Breast epithelium (tissue), 4 donors: ENCODE data around the gene KIF1A. TPM values are rescaled to one million over a fixed set of nuclear protein-coding genes. Genes with fewer than 3 reads are reported as not detected.
"Not testable (repeated sequence)": the region's sequence is repeated elsewhere in the genome, so short reads cannot be mapped to it uniquely, and the experiment has no call there.

Source experiments
- DNase-seq, 2 donors: peaks; one replicate each; pipeline ENCODE4 v3.0.0-alpha.2; 2019; ENCODE audit warnings: low spot score in 2 of 2
- H3K27ac ChIP-seq, 2 donors: fragments of 200-600 bp; sonication (generic) in 1 of 2; one replicate each; pipeline ENCODE4 v1.5.1; 2016 to 2019; ENCODE audit warnings: mild to moderate bottlenecking in 1 of 2
- H3K27me3 ChIP-seq, 2 donors: fragments of 200-600 bp; sonication (generic) in 1 of 2; one replicate each; pipeline versions ENCODE4 v1.5.1 to v1.6.0; 2017 to 2019; ENCODE audit warnings: control low read depth in 1 of 2, mild to moderate bottlenecking in 1 of 2
- H3K36me3 ChIP-seq: fragments of 200-600 bp; one replicate; pipeline ENCODE4 v1.5.1; 2019
- H3K4me1 ChIP-seq, 2 donors: fragments of 200-600 bp; sonication (generic); one replicate each; pipeline ENCODE4 v1.5.1; 2016 to 2019; ENCODE audit warnings: control low read depth in 1 of 2
- H3K4me3 ChIP-seq, 3 donors: fragments of 200-600 bp; sonication (generic); 1 replicate in 2 of 3; 2 replicates in 1 of 3; pipeline ENCODE4 v1.5.1; 2016 to 2019; ENCODE audit warnings: mild to moderate bottlenecking in 3 of 3, moderate library complexity in 2 of 3
- H3K9me3 ChIP-seq, 2 donors: fragments of 200-600 bp; sonication (generic) in 1 of 2; one replicate each; pipeline ENCODE4 v1.5.1; 2016 to 2019; ENCODE audit warnings: control low read depth in 1 of 2
- POLR2A ChIP-seq: fragments of 450-650 bp; IDR thresholded peaks from one replicate; pipeline ENCODE4 v1.6.1; 2016; ENCODE audit warnings: antibody characterized with exemption, mild to moderate bottlenecking, moderate library complexity
- POLR2AphosphoS5 ChIP-seq, 3 donors: sonication (generic); formaldehyde crosslinking; IDR thresholded peaks; one replicate each; pipeline ENCODE4 v1.6.1; 2017; ENCODE audit warnings: antibody characterized with exemption in 3 of 3
- intact Hi-C: fragments of 100-400 bp; cut with DNase I; formaldehyde crosslinking; loops from one replicate; pipeline ENCODE4 v1.15.1; 2023; ENCODE audit warnings: low total_unique reads
- total RNA-seq, 3 donors: library from RNA; depleted of rRNA; stranded (reverse); fragments of >200 nt; gene quantifications; one replicate each; pipeline ENCODE4 v1.1.0, GENCODE V29; 2016
- TF ChIP-seq, protein P1 (sequence below), 3 donors: fragments of 450-650 bp; IDR thresholded peaks; one replicate each; pipeline ENCODE4 v1.5.1; 2016 to 2017; ENCODE audit warnings: antibody characterized with exemption in 3 of 3, mild to moderate bottlenecking in 3 of 3, moderate library complexity in 3 of 3

KIF1A gene
- total RNA-seq, 3 donors from 2014 or later, result under 0.01 to 0.29 TPM; not detected in 1

DNA sequence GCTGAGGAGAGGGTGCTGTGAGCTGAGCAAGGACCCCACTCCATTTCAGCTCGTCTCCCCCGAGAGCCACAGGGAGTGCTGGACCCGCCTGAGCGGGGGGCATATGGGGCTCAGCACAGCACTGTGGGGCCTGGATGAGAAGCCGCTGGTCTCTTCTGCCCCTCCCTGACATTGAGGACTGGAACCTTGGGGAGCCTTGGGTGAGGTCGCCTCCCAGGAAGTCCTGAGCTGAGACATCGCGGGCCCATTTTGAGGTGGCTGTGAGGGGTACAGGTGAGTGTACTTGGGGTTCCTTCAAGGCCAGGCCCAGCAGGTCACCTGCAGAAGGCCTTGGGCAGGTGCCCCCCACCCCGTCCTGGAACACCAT, 131.5 kb downstream of the KIF1A start:
- Histone ChIP-seq H3K27me3 (peaks cover 0 to 4% of the 10 kb centered on the region in 2 donors), H3K4me3 (no peak overlapping the region), H3K27ac (no peak overlapping the region), H3K9me3 (no peaks in the 10 kb centered on the region), H3K36me3 (no peaks in the 10 kb centered on the region), H3K4me1 (no peaks in the 10 kb centered on the region)
- no peak for DNase-seq
- TF ChIP-seq POLR2A (no peak), POLR2AphosphoS5 (IDR thresholded peaks at IDR 0.05) (no peak)
- TF ChIP-seq, protein P1, sequence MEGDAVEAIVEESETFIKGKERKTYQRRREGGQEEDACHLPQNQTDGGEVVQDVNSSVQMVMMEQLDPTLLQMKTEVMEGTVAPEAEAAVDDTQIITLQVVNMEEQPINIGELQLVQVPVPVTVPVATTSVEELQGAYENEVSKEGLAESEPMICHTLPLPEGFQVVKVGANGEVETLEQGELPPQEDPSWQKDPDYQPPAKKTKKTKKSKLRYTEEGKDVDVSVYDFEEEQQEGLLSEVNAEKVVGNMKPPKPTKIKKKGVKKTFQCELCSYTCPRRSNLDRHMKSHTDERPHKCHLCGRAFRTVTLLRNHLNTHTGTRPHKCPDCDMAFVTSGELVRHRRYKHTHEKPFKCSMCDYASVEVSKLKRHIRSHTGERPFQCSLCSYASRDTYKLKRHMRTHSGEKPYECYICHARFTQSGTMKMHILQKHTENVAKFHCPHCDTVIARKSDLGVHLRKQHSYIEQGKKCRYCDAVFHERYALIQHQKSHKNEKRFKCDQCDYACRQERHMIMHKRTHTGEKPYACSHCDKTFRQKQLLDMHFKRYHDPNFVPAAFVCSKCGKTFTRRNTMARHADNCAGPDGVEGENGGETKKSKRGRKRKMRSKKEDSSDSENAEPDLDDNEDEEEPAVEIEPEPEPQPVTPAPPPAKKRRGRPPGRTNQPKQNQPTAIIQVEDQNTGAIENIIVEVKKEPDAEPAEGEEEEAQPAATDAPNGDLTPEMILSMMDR (IDR thresholded peaks at IDR 0.05), result no peak
- intact Hi-C loops, result no loop called here

DNA sequence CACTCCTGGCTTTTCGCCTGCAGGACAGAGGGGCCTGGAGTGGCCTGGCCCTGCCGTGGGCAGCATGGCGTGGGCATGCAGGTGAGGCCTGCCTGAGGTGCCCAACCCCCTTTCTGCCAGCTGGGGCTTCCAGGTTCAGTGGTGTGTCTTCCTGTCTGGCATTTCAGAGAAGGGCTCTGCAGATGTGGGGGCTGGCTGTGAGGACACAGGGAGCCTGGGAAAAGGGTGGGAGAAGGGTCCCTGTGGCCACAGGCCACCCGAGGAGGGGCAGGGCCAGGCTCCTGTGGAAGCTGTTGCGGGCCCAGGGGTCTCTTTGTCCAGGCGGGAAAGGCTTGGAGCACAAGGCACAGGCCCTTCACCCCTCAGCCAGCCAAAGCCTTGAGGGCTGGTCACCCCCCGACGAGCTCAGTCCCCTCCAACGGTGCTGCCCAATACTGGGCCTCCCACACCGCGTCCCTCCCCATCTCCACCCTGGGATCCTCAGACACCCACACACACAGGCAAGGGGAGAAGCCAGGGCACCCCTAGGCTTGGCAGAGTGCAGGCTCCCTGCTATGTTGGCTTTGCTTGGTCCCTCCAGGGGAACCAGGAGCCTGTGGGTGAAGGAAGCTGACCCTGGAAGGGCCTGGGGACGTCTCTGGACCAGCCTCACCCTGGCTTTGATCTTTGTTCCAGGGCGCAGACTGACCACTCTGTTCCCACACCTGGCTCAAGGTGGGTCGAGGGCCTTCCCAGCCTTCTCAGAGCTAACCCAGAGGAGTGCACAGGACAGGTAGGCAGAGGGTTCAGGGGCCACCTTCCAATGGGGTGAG, 132.1 kb downstream of the KIF1A start:
- intact Hi-C loops, result no loop called here
- no peak for DNase-seq
- TF ChIP-seq, protein P1 (IDR thresholded peaks at IDR 0.05), result no peak
- H3K4me3 ChIP-seq, result no peak overlapping the region
- H3K36me3 ChIP-seq, result no peaks in the 10 kb centered on the region
- no peaks in the 10 kb centered on the region for H3K4me1 ChIP-seq
- peaks cover 0 to 4% of the 10 kb centered on the region in 2 donors for H3K27me3 ChIP-seq
- H3K27ac ChIP-seq, result no peak overlapping the region
- no peaks in the 10 kb centered on the region for H3K9me3 ChIP-seq

DNA sequence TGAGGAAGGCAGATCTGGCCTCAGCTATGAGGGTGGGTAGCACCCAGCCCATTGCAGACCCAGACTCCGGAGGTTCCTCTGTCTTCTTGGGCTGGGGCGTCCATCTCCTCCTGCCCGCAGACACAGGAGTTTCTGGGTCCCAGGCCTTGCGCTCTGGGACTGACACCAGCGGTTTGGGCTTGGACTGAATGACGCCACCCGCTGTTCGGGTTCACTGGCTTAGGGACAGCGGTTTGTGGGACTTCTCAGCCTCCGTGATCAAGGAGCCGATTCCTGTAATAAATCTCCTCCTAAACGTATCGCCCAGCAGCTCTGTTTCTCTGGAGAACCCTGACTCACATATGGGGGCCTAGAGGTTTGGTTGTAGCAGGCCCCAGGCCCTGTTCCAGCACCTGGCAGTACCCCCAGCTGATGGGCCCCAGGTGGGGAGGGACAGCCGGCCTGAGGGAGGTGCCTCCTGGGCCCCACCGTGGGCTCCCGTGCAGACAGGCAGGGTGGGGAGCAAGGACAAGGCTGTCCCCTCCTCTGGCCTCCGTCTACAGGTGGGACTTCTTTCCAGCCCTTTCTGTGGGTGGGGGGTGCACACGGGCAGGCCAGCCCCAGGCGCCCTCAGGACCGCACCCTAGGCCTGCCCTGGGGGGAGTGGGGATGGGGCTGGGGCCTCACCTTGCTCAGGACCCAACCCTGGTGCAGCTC, 132.8 kb downstream of the KIF1A start:
- Histone ChIP-seq H3K9me3 (no peaks in the 10 kb centered on the region), H3K4me3 (no peak overlapping the region), H3K27me3 (peaks cover 0 to 4% of the 10 kb centered on the region in 2 donors), H3K4me1 (no peaks in the 10 kb centered on the region), H3K27ac (no peak overlapping the region), H3K36me3 (no peaks in the 10 kb centered on the region)
- no peak for TF ChIP-seq POLR2AphosphoS5 (IDR thresholded peaks at IDR 0.05)
- TF ChIP-seq POLR2A, result no peak
- DNase-seq, result no peak
- intact Hi-C loops, result no loop called here

DNA sequence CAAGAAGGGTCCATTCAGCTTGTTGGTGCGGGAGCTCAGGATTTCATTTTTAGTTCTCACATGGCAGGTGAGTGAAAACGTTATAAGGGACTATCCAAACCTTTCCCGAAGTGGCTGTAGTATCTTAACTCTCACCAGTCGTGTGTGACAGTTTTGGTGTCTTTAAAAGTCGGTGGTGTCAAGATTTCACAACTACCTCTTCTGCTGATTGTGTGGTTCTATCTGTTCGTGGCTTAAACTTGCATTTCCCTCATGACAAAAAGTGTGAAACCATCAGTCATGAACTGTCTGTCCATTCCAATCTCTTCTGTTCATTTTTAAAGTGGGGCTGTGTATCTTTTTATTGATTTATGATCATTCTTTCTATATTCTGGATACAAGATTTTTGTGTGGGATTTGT, 133.6 kb downstream of the KIF1A start:
- no peaks in the 10 kb centered on the region for H3K4me1 ChIP-seq
- DNase-seq, result no peak
- TF ChIP-seq POLR2A, result no peak
- no peaks in the 10 kb centered on the region for H3K9me3 ChIP-seq
- H3K36me3 ChIP-seq, result no peaks in the 10 kb centered on the region
- peaks cover 0 to 4% of the 10 kb centered on the region in 2 donors for H3K27me3 ChIP-seq
- no peak overlapping the region for H3K27ac ChIP-seq
- intact Hi-C loops, result no loop called here
- H3K4me3 ChIP-seq, result no peak overlapping the region

DNA sequence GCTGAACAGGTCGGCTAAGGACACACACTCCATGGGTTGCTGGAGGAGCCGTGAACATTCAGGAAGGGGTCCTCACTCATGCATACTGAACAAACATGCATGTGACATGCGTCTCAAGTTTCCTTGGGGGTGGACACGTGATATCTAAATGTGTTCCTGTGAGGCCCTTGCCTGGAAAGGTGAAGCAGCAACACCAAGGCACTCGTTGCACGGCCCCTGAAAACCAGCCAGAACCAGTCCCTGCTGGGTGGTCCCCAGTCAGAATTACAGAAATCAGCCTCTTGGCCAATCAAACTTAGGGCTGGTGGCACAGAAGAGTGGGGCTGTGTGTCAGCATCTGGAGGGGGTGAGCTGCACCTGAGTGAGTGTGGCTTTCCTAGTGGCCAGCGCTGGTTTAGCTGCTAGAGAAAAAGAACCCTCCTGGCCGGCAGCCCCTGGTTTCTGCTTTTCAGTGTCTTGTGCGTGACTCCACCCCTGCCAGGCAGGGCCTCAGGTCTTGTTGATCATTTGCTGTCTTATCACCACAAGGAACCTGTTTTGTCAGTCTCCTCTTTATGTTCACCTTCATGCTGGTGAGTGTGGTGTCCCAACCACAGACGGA, 134.1 kb downstream of the KIF1A start:
- Histone ChIP-seq H3K27ac (no peak overlapping the region), H3K36me3 (no peaks in the 10 kb centered on the region), H3K27me3 (peaks cover 0 to 4% of the 10 kb centered on the region in 2 donors), H3K9me3 (no peaks in the 10 kb centered on the region), H3K4me3 (no peak overlapping the region), H3K4me1 (no peaks in the 10 kb centered on the region)
- DNase-seq, result no peak
- intact Hi-C loops, result no loop called here
- no peak for TF ChIP-seq POLR2AphosphoS5 (IDR thresholded peaks at IDR 0.05)

DNA sequence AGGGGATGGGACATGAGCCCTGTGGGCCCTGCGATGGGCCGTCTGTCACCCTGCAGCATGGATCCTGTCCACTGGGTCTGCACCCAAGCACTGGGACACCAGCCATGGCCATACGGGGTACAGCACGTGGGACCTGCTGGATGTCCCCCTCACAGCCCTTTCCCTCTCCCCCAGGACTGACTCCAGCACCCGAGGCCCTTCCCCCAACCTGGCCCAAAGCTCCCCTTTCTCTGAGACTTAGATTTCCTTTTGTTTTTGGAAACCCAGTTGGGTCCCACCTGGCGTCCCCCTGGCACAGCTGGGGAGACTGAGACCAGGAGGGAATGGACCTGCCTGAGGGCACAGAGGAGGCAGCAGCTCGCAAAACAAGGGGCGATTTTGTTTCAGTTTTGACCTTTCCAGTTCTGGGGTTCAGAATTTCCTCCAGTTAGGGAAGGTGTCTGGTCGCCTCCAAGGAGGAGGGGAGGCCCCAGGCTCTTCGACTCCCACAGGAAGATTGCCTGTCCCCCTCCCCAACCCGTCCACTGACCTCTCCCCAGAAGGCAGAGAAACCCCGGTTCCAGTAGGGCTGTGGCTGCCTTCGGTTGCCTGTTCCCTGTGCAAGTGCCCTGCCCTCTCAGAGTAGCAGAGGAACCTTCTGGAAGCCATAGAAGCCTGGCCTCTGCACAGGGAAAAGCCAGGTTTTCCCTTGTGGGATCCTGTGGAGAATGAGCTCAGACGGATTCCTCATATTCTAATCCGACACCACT, 135.9 kb downstream of the KIF1A start:
- H3K9me3 ChIP-seq, intact Hi-C loops, H3K27ac ChIP-seq, H3K36me3 ChIP-seq, H3K4me3 ChIP-seq, H3K4me1 ChIP-seq, DNase-seq, H3K27me3 ChIP-seq: not testable (repeated sequence)

DNA sequence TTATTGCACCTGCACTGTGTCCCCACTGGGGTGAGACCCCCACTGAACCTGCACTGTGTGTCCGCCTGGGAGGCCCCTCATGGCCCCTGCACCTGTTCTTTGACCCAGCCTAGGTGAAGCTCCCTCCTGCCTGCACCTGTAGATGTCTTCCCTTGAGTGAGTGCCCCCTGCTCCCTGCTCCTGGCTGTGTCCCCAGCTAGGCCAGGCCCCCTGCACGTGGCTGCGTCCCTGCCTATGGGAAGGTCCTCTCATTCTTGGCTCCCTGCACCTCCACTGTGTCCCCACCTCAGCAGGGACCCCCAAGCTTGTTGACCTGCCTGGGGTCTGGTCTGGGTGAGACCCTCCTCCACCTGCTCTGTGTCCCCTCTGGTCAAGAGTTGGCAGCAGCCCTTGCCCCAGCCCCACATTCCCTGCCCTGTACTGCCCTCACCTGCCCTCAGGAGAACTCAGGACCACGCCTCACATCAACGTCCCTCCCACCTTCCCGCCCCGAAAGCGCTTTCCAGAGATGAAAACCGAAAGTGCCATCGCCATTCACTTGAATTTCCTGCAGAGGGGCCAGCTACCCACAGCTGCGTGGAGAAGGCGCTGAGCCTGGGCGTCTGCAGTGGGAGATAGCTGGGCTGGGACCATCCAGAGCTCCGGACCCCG, 136.6 kb downstream of the KIF1A start:
- H3K36me3 ChIP-seq, H3K9me3 ChIP-seq, DNase-seq, intact Hi-C loops, H3K4me3 ChIP-seq, H3K4me1 ChIP-seq, H3K27ac ChIP-seq, H3K27me3 ChIP-seq: not testable (repeated sequence)

DNA sequence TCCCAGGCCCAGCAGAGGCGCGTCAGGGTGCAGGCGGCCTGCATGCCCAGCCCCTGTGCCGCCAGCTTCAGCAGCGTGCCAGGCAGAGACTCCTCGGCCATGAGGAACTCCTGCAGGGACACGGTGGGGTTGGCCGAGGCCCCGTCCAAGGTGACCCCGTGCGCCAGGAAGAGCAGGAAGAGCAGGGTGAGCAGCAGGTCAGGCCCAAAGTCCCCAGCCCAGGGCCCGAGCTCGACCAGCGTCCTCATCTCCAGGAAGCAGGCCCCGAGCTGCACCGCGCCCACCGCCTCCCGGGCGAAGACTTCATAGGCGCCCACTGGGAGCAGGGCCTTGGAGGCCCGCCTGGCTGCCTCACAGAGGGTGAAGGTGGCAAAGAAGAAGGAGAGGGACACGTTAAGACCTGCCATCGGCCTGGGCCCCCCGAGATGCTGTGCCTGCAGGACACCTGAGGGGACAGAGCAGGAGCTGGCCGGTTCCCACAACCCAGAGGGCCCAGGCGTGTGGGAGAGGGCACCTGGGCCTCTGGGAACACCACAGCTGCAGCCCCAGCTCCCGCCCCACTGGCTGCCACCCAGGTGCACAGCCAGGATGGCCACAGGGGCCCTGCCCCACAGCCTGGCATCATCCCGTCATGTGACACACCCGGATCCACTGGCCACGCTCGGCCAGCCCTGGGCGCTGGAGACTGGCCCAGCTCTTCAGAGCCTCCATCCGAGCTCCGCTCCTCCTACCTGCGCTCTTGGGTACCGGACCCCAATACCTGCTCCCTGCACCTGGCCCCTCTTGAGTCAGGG, 137.4 kb downstream of the KIF1A start, which contains the start of gene AQP12B:
Gene AQP12B (minus strand): TSS at position 455 of the 794 bp plus-strand sequence. CDS start 48 bp downstream, at position 407.
- H3K36me3 ChIP-seq, intact Hi-C loops, H3K4me3 ChIP-seq, H3K9me3 ChIP-seq, H3K27me3 ChIP-seq, DNase-seq, H3K27ac ChIP-seq, H3K4me1 ChIP-seq: not testable (repeated sequence)

DNA sequence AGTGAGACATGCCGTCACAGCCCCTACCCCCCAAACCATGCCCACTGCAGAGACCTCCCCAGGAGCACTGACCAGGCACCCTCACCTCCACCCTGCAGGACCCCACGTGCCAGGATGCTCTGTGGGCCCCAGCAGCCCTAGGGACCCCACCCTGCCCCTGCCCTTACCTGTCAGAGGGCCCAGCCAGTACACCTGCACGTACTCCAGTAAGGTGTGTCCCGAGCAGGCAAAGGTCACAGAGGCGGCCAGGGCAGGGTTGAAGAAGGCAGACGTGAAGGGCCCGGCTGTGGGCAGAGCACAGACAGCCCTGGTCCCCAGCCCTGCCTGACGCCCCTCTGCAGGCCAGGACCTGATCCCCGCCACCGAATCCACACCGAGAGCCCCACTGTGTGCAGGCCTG, 139.8 kb downstream of the KIF1A start:
- H3K27ac ChIP-seq, H3K9me3 ChIP-seq, DNase-seq, H3K27me3 ChIP-seq, intact Hi-C loops, H3K4me1 ChIP-seq, H3K36me3 ChIP-seq, H3K4me3 ChIP-seq: not testable (repeated sequence)
